Activated CD4-positive, alpha-beta T cell treated with anti-CD3 and anti-CD28 coated beads, Interleukin-2, amount 10 ng/mL, durations not matched to agents 7 days and 5 days (primary cell): ENCODE measurements around the gene METTL13. TPM values are rescaled to one million over a fixed set of nuclear protein-coding genes. Genes with fewer than 3 reads are reported as not detected.

ENCODE experiments used
- CTCF ChIA-PET: fragments of 350-600 bp; sonication (Branson Sonifier 250); formaldehyde crosslinking; loops from one replicate; lab custom pipeline; 2021; ENCODE audit warnings: antibody characterized with exemption; lab: Charles Lee
- POLR2A ChIA-PET: fragments of 350-600 bp; sonication (Branson Sonifier 250); formaldehyde crosslinking; loops from one replicate; lab custom pipeline; 2021; ENCODE audit warnings: antibody characterized with exemption; lab: Charles Lee
- DNase-seq: peaks from one replicate; pipeline ENCODE4 v3.0.0-alpha.2; 2020
- H3K27ac Mint-ChIP-seq: one replicate; pipeline ENCODE4 v1.8.0; 2021; ENCODE audit warnings: mild to moderate bottlenecking, moderate library complexity, mixed read lengths
- H3K27me3 Mint-ChIP-seq: one replicate; pipeline ENCODE4 v1.8.0; 2021; ENCODE audit warnings: mixed read lengths
- H3K36me3 Mint-ChIP-seq: one replicate; pipeline ENCODE4 v1.8.0; 2021; ENCODE audit warnings: low read depth, mixed read lengths
- H3K4me1 Mint-ChIP-seq: one replicate; pipeline ENCODE4 v1.8.0; 2021; ENCODE audit warnings: mixed read lengths
- H3K4me3 Mint-ChIP-seq: one replicate; pipeline ENCODE4 v1.8.0; 2021; ENCODE audit warnings: mild to moderate bottlenecking, moderate library complexity, mixed read lengths
- H3K9me3 Mint-ChIP-seq: one replicate; pipeline ENCODE4 v1.8.0; 2021; ENCODE audit warnings: mixed read lengths
- total RNA-seq, 2 experiments: library from RNA; stranded (reverse); gene quantifications; one replicate each; pipeline ENCODE4 v1.2.3, GENCODE V29; 2021

Gene METTL13
- total RNA-seq, 2 experiments from 2014 or later: 40.0 to 40.5 TPM

DNA sequence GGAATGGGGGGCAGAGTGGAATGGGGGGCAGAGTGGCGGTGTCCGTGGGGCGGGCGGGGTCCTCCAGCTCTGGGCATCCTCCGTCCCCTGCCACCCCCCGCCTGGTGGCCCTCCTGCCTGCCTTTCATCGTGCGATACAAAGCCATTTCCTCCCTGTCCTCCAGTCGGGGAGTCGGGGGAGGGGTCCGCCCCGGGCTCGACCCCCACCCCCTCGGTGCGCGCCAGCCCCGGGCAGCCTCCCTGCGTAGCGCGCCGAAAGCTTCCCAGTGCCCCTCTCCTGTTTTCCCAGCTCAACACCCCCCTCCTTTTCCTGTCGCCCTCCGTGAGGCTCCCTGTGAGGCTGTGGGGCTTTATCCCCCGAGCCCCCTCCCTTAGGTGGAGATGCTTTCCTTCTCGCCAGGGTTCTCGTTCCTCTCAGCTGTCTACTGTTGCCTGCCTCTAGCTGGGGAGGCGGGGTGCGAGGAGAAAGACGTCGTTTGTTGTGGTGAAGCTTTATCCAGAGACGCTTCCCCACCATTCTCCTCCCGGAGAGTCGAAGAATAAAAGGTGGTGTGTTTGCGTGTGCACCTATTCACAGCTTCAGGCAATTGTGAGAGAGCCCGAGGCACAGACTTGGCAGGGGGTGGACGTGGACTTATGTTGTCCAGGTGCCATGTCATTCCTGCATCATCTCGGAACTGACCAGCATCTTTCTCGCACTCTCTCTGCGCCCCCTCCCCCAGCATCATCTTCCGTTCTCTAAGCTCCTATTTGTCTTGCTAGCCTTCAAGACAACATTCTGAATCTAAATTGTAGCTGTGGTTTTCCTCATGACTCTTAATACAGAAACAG is 60.7 kb downstream of the METTL13 start:
- ChIA-PET POLR2A (interaction anchor here (0.6 to 0.7 kb wide), 2 partner anchors 24 to 167 kb away, joined by 3 to 6 read pairs; no protein-coding TSS in a partner anchor), CTCF (interaction anchor here (0.9 to 1.8 kb wide), 7 partner anchors 8 to 128 kb away, joined by 3 to 6 read pairs (median 4); no protein-coding TSS in a partner anchor)
- H3K36me3 Mint-ChIP-seq: no peaks in the 10 kb centered on the region
- peak overlapping the region; percentile 33 for H3K27ac Mint-ChIP-seq
- H3K9me3 Mint-ChIP-seq: no peaks in the 10 kb centered on the region
- peak overlapping the region; percentile 75 for H3K4me3 Mint-ChIP-seq
- H3K4me1 Mint-ChIP-seq: peaks cover 15% of the 10 kb centered on the region
- DNase-seq: peak; percentile 16
- peaks cover 26% of the 10 kb centered on the region for H3K27me3 Mint-ChIP-seq

- H3K36me3 Mint-ChIP-seq: no peaks in the 10 kb centered on the region
- no peak overlapping the region for H3K4me3 Mint-ChIP-seq
- ChIA-PET CTCF (no interaction called here), POLR2A (no interaction called here)
- no peak for DNase-seq
- no peaks in the 10 kb centered on the region for H3K9me3 Mint-ChIP-seq
- H3K27me3 Mint-ChIP-seq: peaks cover 28% of the 10 kb centered on the region
- no peak overlapping the region for H3K27ac Mint-ChIP-seq
- H3K4me1 Mint-ChIP-seq: peaks cover 15% of the 10 kb centered on the region
Observed at GRCh38 chr1:171844381-171844780, 62.9 kb downstream of the METTL13 start.

- ChIA-PET CTCF (no interaction called here), POLR2A (no interaction called here)
- no peak for DNase-seq
- H3K4me1 Mint-ChIP-seq: peaks cover 10% of the 10 kb centered on the region
- no peak overlapping the region for H3K4me3 Mint-ChIP-seq
- H3K9me3 Mint-ChIP-seq: no peaks in the 10 kb centered on the region
- H3K27me3 Mint-ChIP-seq: peaks cover 28% of the 10 kb centered on the region
- no peak overlapping the region for H3K27ac Mint-ChIP-seq
- H3K36me3 Mint-ChIP-seq: no peaks in the 10 kb centered on the region
Observed at GRCh38 chr1:171845998-171846397, 64.5 kb downstream of the METTL13 start.

Other genes with a start within 250 kb of the METTL13 start
- gene MYOCOS, start 159.4 kb upstream of the METTL13 start, total RNA-seq: under 1 TPM; 0.12 to 0.17 TPM
- gene MYOC, start 129.0 kb upstream of the METTL13 start, total RNA-seq: not detected
- gene VAMP4, start 39.6 kb upstream of the METTL13 start, total RNA-seq: 10 to 100 TPM; 14.7 to 16.1 TPM
- gene DNM3, start 59.8 kb downstream of the METTL13 start, total RNA-seq: 1 to 10 TPM; 2.1 TPM